Progenitor cell of endocrine pancreas (in vitro differentiated cells): Measurements from ENCODE around the gene DNAH8. TPM values are rescaled to one million over a fixed set of nuclear protein-coding genes. Genes with fewer than 3 reads are reported as not detected.

Source experiments
- DNase-seq: peaks from one replicate; pipeline ENCODE4 v3.0.0; 2021; ENCODE audit warnings: low spot score; ENCODE audit not compliant: unreplicated experiment
- H3K27ac Mint-ChIP-seq: 2 replicates; pipeline ENCODE4 v1.8.0; 2021; ENCODE audit warnings: mild to moderate bottlenecking, moderate library complexity, mixed read lengths
- H3K27me3 Mint-ChIP-seq: 2 replicates; pipeline ENCODE4 v1.8.0; 2021; ENCODE audit warnings: mixed read lengths
- H3K36me3 Mint-ChIP-seq: 2 replicates; pipeline ENCODE4 v1.8.0; 2022; ENCODE audit warnings: mixed read lengths; ENCODE audit not compliant: insufficient read depth
- H3K4me1 Mint-ChIP-seq: 2 replicates; pipeline ENCODE4 v1.8.0; 2021; ENCODE audit warnings: low read depth, mixed read lengths
- H3K4me3 Mint-ChIP-seq: 2 replicates; pipeline ENCODE4 v1.8.0; 2021; ENCODE audit warnings: low read depth, mild to moderate bottlenecking, moderate library complexity, mixed read lengths
- H3K9me3 Mint-ChIP-seq: 2 replicates; pipeline ENCODE4 v1.8.0; 2021; ENCODE audit warnings: low read depth, mixed read lengths
- total RNA-seq: library from RNA; stranded (reverse); gene quantifications from 2 replicates; pipeline ENCODE4 v1.2.1, GENCODE V29; 2021
- TF ChIP-seq, protein P1 (sequence below): fragments of 200-600 bp; sonication (generic); IDR thresholded peaks from one replicate; pipeline ENCODE4 v1.5.0; 2021; ENCODE audit warnings: antibody characterized with exemption, mild to moderate bottlenecking; ENCODE audit not compliant: unreplicated experiment

DNAH8 gene
- total RNA-seq, 1 donor from 2014 or later: 0.12 TPM

DNA sequence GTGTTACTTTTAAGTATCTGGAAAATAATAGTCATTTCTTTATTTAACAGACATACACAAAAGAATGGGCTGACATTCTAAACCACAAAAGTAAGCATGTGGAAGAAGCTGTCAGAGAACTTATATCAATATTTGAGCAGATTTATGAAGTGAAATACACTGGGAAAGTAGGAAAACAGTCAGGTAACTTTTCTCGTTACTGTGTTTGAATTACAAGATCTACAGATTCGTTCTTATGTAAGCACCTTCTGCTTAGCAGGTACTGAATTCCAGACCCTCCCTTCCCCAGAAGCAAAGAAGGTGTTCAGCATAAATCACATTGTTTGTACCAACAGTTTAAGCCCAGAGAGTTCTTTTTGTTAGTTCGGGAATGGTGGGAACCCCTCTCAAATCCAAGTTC is 88.0 kb downstream of the DNAH8 start:
- Mint-ChIP-seq H3K27me3 (peaks cover 8% of the 10 kb centered on the region), H3K4me3 (no peak overlapping the region), H3K4me1 (peaks cover 9% of the 10 kb centered on the region), H3K27ac (no peak overlapping the region), H3K36me3 (no peaks in the 10 kb centered on the region), H3K9me3 (no peaks in the 10 kb centered on the region)
- TF ChIP-seq, protein P1, sequence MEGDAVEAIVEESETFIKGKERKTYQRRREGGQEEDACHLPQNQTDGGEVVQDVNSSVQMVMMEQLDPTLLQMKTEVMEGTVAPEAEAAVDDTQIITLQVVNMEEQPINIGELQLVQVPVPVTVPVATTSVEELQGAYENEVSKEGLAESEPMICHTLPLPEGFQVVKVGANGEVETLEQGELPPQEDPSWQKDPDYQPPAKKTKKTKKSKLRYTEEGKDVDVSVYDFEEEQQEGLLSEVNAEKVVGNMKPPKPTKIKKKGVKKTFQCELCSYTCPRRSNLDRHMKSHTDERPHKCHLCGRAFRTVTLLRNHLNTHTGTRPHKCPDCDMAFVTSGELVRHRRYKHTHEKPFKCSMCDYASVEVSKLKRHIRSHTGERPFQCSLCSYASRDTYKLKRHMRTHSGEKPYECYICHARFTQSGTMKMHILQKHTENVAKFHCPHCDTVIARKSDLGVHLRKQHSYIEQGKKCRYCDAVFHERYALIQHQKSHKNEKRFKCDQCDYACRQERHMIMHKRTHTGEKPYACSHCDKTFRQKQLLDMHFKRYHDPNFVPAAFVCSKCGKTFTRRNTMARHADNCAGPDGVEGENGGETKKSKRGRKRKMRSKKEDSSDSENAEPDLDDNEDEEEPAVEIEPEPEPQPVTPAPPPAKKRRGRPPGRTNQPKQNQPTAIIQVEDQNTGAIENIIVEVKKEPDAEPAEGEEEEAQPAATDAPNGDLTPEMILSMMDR: no peak
- DNase-seq: no peak

DNA sequence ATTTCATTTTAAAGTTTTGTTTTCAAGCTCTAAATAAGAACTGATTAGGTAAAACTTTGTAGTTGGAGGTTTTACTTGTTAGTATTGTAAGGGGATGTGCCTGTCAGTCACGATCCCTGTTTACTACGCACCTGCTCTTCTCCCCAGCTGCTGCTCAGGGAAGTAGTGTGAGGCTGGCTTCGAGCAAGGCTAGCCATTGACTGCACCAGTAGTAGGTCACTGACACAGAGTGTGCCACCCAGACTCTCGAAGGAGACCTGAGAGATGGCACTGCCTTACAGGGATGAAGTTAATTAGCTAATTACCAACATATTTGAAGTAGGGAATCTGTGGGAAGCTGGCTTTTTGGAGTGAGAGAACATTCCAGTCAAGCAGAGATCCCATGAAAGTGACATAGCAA is 89.2 kb downstream of the DNAH8 start:
- Mint-ChIP-seq H3K27ac (no peak overlapping the region), H3K9me3 (no peaks in the 10 kb centered on the region)
- no peak for DNase-seq

DNA sequence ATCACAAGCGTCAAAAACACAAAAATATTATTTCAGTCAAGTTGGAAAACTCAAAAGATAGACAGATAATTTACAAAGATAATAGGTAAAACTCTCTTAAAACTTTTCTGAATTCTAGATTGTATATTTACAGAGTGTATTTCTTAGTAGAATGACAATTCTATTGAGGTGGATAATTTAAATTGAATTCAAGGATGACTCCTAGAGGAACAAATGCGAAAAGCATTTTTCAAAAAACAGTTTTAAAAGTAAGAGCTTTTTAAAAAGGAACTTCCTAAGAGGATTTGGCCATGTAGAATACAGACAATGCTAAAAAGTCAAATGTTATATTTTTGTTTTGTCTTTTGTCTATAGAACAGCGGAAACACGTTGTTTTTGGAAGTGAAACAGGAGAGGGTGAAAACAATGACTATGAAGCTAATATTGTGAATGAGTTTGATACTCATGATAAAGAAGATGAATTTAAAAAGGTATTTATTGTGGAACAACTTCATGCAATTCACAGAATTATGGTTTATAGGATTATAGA is 90.1 kb downstream of the DNAH8 start:
- Mint-ChIP-seq H3K36me3 (no peaks in the 10 kb centered on the region), H3K9me3 (no peaks in the 10 kb centered on the region), H3K27me3 (peaks cover 8% of the 10 kb centered on the region), H3K4me3 (no peak overlapping the region), H3K4me1 (peaks cover 4% of the 10 kb centered on the region), H3K27ac (no peak overlapping the region)
- TF ChIP-seq, protein P1: no peak
- no peak for DNase-seq

More for the DNA sequence above, 89.2 kb downstream of the DNAH8 start:
- TF ChIP-seq, protein P1: no peak
- H3K27me3 Mint-ChIP-seq: peaks cover 8% of the 10 kb centered on the region
- peaks cover 4% of the 10 kb centered on the region for H3K4me1 Mint-ChIP-seq
- no peak overlapping the region for H3K4me3 Mint-ChIP-seq
- H3K36me3 Mint-ChIP-seq: no peaks in the 10 kb centered on the region

- peaks cover 4% of the 10 kb centered on the region for H3K4me1 Mint-ChIP-seq
These were observed 90.6 kb downstream of the DNAH8 start for GRCh38 chr6:38805692-38806091.

DNA sequence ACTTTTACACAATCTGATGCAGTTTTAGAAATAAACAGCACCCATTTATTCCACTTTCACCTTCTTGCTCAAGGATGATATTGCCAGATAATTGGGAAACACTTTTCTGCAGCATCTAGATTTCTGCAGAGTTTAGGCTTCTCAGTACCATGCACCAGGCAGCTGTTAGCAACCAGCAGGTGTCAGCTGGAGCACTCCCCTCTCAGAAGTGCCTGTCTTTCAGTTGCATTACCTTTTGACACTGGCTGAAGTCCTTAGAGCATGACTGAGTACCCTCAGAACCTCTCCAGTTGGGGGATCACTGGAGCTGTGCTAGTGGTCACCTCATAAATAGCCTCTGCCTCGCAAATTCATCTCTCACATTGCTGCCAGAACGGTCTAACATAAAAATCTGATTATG is 91.2 kb downstream of the DNAH8 start:
- TF ChIP-seq, protein P1: no peak
- no peaks in the 10 kb centered on the region for H3K36me3 Mint-ChIP-seq
- DNase-seq: no peak
- H3K27ac Mint-ChIP-seq: no peak overlapping the region
- no peaks in the 10 kb centered on the region for H3K9me3 Mint-ChIP-seq
- peaks cover 4% of the 10 kb centered on the region for H3K4me1 Mint-ChIP-seq
- peaks cover 12% of the 10 kb centered on the region for H3K27me3 Mint-ChIP-seq
- H3K4me3 Mint-ChIP-seq: no peak overlapping the region

More at GRCh38 chr6:38805692-38806091, 90.6 kb downstream of the DNAH8 start:
- DNase-seq: no peak
- H3K27ac Mint-ChIP-seq: no peak overlapping the region
- peaks cover 8% of the 10 kb centered on the region for H3K27me3 Mint-ChIP-seq
- no peak overlapping the region for H3K4me3 Mint-ChIP-seq
- TF ChIP-seq, protein P1: no peak
- H3K9me3 Mint-ChIP-seq: no peaks in the 10 kb centered on the region
- no peaks in the 10 kb centered on the region for H3K36me3 Mint-ChIP-seq
